Retina (tissue), 1 donor: Measurements from ENCODE around the gene ERFE.
A peak's percentile ranks its signal among the peaks of the same experiment; 100 is the strongest.
"Not testable (repeated sequence)": the region's sequence is repeated elsewhere in the genome, so short reads cannot be mapped to it uniquely, and the experiment has no call there.

Experiments used
- DNase-seq: peaks from one replicate; pipeline ENCODE4 v3.0.0-alpha.2; 2016

ERFE gene

DNA sequence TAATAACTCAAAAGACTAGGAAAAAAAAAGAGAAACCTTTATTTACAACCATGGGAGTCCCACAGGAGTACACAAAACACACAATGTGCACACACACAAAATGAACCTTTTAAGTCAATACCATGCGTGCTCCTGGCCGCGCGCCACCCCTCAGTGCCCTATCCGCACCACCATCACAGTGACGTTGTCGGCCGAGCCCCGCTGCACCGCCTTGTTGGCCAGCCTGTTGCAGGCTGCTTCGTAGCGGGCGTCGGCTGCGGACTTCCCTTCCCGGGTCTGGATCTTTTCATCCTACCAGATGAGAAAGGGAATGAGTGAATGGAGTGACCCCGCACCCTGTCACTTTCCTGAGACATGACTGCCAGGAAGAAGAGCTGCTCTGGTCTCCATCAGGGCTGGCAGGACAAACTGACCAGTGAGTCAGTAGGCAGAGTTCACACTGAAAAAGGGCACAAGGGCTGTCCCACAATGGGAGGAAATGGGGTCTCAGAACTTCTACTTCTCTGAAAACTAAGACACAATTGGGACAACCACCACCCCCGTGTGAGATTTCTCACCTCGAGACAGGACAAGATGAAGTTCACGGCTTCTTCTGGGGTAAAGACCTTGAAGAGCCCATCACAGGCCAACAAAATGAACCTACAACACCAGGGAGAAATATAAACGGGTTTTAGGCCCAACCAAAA is 11.8 kb downstream of the ERFE start:
- no peak for DNase-seq

DNA sequence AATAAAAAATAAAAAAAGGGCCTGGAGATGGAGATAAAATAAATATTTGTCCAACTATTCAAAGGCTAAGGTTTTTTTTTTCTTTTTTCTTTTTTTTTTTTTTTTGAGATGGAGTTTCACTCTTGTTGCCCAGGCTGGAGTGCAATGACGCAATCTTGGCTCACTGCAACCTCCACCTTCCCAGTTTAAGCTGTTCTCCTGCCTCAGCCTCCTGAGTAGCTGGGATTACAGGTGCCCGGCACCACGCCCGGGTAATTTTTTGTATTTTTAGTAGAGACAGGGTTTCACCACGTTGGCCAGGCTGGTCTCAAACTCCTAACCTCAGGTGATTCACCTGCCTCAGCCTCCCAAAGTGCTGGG is 12.3 kb downstream of the ERFE start:
- not testable (repeated sequence) for DNase-seq

GRCh38 chr2:238171575-238172187 is 12.9 kb downstream of the ERFE start:
- no peak for DNase-seq

- no peak for DNase-seq
Observed at GRCh38 chr2:238172439-238172838, 13.7 kb downstream of the ERFE start.

DNA sequence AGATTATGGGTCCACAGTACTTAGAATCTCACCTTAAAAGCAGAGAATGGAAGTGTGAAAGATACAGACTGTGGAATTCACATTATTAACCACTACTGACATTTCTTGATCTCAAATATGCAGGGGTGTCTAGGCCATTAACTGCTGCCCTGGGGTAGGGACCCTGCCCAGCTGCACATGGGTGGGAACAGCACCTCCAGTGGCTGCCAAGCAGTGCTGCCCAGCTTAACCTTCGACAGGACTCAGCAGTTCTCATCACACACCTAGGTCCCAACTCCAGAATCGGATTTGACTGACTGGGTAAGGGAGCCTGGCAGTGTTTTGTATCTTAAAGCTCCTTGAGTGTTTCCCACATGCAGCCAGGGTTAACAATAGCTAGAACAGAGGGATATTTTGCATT is 14.9 kb downstream of the ERFE start:
- DNase-seq: no peak

DNA sequence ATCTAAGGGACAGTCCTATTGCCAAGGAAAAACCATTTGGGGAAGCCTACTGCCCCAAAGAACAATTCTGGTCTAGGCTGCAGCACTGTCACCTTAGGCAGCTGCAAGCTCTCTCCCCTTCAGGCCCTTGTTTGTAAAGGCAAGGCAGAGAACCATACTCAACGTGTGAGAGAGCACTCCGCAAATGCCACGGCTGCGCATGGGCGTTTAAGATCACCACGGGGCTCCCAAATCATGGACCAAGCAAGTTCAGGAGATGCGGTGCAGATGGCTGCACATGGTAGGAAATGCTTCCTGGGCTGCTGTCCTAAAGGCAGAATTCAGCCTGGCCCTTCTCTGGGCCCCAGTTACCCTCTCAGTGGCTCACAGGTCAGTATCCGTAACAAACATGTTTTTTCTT is 15.5 kb downstream of the ERFE start:
- no peak for DNase-seq

DNA sequence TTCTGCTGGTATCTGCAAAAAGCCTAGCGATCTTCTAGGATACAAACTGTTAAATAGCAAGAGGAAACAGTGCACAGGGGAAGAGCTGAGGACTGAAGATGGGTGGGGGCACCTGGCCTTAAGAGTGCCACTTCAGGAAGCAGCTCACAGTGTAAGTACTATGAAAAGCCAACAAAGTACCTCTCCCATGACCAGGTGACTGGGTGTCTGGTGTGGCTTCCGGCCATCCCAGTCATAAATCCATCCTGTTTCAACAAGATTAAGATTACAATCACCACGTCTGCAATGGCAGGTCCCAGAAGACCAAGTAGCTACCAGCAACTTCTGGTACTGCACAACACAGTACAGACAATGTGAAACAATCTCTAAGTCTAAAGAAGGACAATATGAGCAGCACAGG is 15.9 kb downstream of the ERFE start:
- DNase-seq: no peak

- DNase-seq: no peak
Observed at GRCh38 chr2:238176613-238177012, 17.8 kb downstream of the ERFE start.

- DNase-seq: no peak
Observed at GRCh38 chr2:238180554-238180953, 21.8 kb downstream of the ERFE start.

DNA sequence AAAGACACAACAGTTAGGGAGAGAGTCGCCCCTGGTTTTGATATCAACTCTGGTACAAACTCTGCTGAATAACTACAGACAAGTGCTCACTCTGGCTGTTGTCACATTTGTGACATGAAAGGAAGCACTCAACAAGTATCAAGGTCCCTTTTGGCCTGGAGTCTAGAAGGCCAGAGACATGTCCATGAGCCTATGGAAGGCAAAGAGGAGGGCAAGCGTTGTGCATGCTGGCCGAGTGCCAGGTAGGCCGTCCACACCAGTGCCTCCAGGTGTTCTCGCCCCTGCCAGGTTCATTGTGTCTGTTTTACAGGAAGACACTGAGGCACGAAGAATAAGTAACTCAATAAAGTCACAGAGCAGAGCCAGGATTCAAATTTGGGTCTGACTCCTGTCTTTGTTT is 23.6 kb downstream of the ERFE start:
- DNase-seq: no peak

GRCh38 chr2:238183821-238184220 is 25.1 kb downstream of the ERFE start:
- DNase-seq: no peak

DNA sequence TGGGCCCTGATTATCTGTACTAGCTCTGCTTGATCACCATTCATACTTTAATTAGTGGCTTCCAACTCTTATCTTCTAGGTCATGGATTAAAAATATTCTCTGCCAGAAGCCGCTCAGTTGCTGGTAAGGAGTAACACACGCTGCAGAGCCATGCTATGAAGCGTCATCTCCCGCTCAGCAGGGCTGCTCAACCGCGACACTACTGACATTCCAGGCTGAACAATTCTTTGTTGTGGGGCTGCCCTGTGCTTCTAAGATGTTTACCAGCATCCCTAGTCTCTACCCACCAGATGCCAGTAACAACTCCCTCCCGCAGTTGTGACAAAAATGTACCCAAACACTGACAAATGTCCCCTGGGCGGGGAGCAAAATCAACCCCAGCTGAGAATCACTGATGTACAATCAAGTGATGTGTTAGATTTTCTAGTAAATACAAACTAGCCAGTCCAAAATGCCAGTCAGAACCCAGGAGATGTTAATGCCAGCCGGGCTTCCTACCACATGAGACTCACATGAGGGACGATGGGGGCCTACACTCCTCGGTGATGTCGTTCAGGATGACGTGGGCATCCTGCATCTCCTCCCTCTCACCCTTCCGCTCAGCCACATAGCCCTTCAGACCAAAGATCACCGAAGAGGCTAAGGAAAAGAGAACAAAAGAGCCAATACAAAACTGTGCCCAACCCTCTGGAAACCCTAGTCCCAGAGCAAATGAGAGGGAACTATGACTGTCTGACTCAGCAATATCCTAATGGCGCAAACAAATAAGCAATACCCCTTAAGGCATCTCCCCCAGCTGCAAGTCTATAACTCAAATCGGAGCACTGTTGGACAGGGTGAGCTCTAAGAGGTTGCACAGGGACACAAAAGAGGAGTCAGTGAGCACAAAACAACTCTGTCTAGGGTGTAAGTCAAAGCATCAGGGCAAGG is 29.1 kb downstream of the ERFE start:
- no peak for DNase-seq

DNA sequence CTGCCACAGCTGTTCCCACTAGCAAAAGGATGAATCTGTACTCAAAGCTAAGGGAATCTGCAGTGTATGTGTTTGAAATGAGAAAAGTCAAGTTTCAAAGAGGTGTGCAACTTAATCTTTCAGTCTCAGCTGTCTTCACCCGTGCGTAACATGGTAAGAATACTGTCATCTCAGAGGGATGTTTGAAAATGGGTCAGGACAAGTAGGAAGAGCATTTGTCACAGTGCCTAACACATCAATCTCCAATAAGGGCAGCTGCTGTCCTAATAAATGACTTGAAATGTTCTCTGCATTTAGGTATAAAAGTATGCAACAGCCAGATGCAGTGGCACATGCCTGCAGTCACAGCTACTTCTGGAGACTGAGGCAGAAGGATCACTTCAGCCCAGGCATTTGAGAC is 31.7 kb downstream of the ERFE start:
- DNase-seq: no peak

- DNase-seq: peak; percentile 47
Observed at GRCh38 chr2:238202326-238203093, 43.7 kb downstream of the ERFE start.

- DNase-seq: no peak
Observed at GRCh38 chr2:238203094-238203972, 44.6 kb downstream of the ERFE start, which contains the start of gene ILKAP. Gene ILKAP, minus strand, starts transcription at chr2:238203695. Its CDS starts 142 bp downstream, at chr2:238203553.

- peak; percentile 87 for DNase-seq
Observed at GRCh38 chr2:238203973-238204683, 45.4 kb downstream of the ERFE start.

- no peak for DNase-seq
Observed at GRCh38 chr2:238207006-238207405, 48.2 kb downstream of the ERFE start.

DNA sequence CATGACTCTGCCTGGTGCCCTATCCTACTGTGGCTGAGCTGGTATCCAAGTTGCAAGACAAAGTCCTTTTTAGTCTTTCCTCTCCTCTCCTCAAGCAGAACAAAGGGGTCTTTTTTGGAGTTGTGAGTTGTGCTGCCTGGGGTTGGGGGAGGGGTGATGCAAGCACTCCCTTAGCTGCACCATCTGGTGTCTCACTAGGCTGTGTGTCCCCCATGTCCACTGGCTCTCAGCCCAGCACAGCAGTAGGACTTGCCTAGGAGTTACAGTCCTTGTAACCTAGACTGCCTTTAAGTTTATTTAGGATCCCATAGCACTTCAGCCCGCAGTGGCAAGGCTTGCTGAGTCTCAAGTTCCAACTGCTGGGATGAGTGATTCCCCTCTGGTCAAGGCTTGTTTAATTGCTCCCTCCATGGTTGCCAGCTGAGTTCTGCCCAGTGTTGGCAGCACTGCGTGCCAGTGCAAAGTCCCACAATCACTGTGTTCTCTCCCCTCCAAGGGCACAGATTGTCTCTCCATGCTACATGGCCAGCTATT is 57.9 kb downstream of the ERFE start:
- peak; percentile 16 for DNase-seq
